ENCODE data around the gene PRDM16. TPM values are rescaled to one million over a fixed set of nuclear protein-coding genes. Genes with fewer than 3 reads are reported as not detected.

Gene PRDM16
- total and polyA plus RNA-seq, 2 of the 8 experiments (the other 6 are each of a cell fraction or from before 2014, with no cell fraction given): 0.39 to 0.43 TPM

GRCh38 chr1:3217181-3217641, 148.2 kb downstream of the PRDM16 start:
- peaks cover 0 to 4% (median under 1%) of the 10 kb centered on the region in 4 experiments; a peak in 4 of 7 replicates for H3K4me1 ChIP-seq (replicated peaks in 1 of 4; ENCODE audit: control insufficient read depth in 3 of 4, insufficient read depth in 4 of 4, low read length in 3 of 4)
- H3K27ac ChIP-seq (ENCODE audit: low read depth, low read length): no peak overlapping the region
- 91% methylated on average over 15 of the region's 15 CpGs; no CpG with 5 or more reads in 1 of the 2 experiments for WGBS, 2 experiments (ENCODE audit: extremely low coverage in 1 of 2, insufficient coverage in 1 of 2, insufficient read length in 1 of 2, insufficient replicate concordance in 2 of 2, low coverage in 1 of 2, low lambda C conversion rate in 2 of 2, missing lambda C conversion rate in 1 of 2)
- H3K36me3 ChIP-seq (ENCODE audit: control insufficient read depth in 2 of 4, insufficient read depth in 4 of 4, low read length in 3 of 4): no peaks in the 10 kb centered on the region
- no peak overlapping the region for H3K56ac ChIP-seq (replicated peaks; ENCODE audit: insufficient read length, low read depth, low read length)
- no peaks in the 10 kb centered on the region for H3K79me2 ChIP-seq (ENCODE audit: control insufficient read depth in 1 of 2, insufficient read depth in 2 of 2, low read length in 2 of 2)
- DNase-seq (ENCODE audit: low read depth in 1 of 2, low spot score in 2 of 2) (no peak), FAIRE-seq (no peak)
- H3K18ac ChIP-seq (ENCODE audit: extremely low read depth, low read length): no peak overlapping the region
- 0 out of 2 replicates have a peak overlapping the region, but pooled peaks have one; percentile 1 for H4K8ac ChIP-seq (ENCODE audit: extremely low read depth, insufficient read depth, low read length)
- ChIA-PET POLR2A (ENCODE audit: partially characterized antibody) (no interaction called here), CTCF (ENCODE audit: partially characterized antibody) (interaction anchor here (0.7 to 1.1 kb wide), 4 partner anchors 18 to 214 kb away, joined by 3 read pairs; no protein-coding TSS in a partner anchor)
- no peak overlapping the region for H3K23ac ChIP-seq (ENCODE audit: insufficient read length)
- no peak overlapping the region for H3K4me2 ChIP-seq (ENCODE audit: insufficient read depth in 1 of 2, low read depth in 2 of 2, low read length in 2 of 2)
- H3K79me1 ChIP-seq (ENCODE audit: low read depth, low read length): no peaks in the 10 kb centered on the region
- no peak overlapping the region for H3K4me3 ChIP-seq (ENCODE audit: extremely low read depth in 1 of 4, insufficient read depth in 2 of 4, low read depth in 3 of 4, low read length in 4 of 4)
- no peak overlapping the region for H4K5ac ChIP-seq (ENCODE audit: insufficient read length, low read depth, low read length)
- no peak overlapping the region for H2AK5ac ChIP-seq (ENCODE audit: low read depth, low read length)
- no peak overlapping the region for H3K14ac ChIP-seq (ENCODE audit: insufficient read length)
- H2AFZ ChIP-seq (ENCODE audit: low read length): no peak overlapping the region
- H3K9ac ChIP-seq (replicated peaks in 1 of 4; ENCODE audit: extremely low read depth in 1 of 4, low read depth in 3 of 4, low read length in 3 of 4): no peak overlapping the region
- H3K23me2 ChIP-seq (ENCODE audit: low read depth, low read length): no peaks in the 10 kb centered on the region
- H2BK120ac ChIP-seq (replicated peaks; ENCODE audit: low read depth, low read length): no peak overlapping the region
- no peak overlapping the region for H4K91ac ChIP-seq (replicated peaks; ENCODE audit: insufficient read length, low read length)
- H3K9me3 ChIP-seq (ENCODE audit: insufficient read depth in 2 of 2, low read depth in 1 of 2, low read length in 1 of 2): no peaks in the 10 kb centered on the region
- H2BK5ac ChIP-seq (ENCODE audit: low read depth, low read length): no peak overlapping the region
- no peak overlapping the region for H2BK20ac ChIP-seq (ENCODE audit: low read length)
- H2BK15ac ChIP-seq (ENCODE audit: low read length): no peak overlapping the region
- no peaks in the 10 kb centered on the region for H3K27me3 ChIP-seq (replicated peaks in 1 of 4; ENCODE audit: control insufficient read depth in 3 of 4, extremely low read depth in 1 of 4, insufficient read depth in 3 of 4, low read length in 3 of 4)
- H3K4ac ChIP-seq (replicated peaks; ENCODE audit: insufficient read length, low read depth, low read length): no peak overlapping the region
- H2BK12ac ChIP-seq (ENCODE audit: low read depth, low read length): no peak overlapping the region
- no peaks in the 10 kb centered on the region for H4K20me1 ChIP-seq (replicated peaks in 1 of 2; ENCODE audit: control insufficient read depth in 1 of 2, insufficient read depth in 2 of 2, low read length in 2 of 2)
- no peak for TF ChIP-seq SIRT6 (IDR thresholded peaks at IDR 0.05; ENCODE audit: low read length)
- TF ChIP-seq POLR2A (IDR thresholded peaks at IDR 0.05; ENCODE audit: control extremely low read depth in 1 of 2, low read depth in 2 of 2, low read length in 2 of 2): no peak
- TF ChIP-seq, protein P1, sequence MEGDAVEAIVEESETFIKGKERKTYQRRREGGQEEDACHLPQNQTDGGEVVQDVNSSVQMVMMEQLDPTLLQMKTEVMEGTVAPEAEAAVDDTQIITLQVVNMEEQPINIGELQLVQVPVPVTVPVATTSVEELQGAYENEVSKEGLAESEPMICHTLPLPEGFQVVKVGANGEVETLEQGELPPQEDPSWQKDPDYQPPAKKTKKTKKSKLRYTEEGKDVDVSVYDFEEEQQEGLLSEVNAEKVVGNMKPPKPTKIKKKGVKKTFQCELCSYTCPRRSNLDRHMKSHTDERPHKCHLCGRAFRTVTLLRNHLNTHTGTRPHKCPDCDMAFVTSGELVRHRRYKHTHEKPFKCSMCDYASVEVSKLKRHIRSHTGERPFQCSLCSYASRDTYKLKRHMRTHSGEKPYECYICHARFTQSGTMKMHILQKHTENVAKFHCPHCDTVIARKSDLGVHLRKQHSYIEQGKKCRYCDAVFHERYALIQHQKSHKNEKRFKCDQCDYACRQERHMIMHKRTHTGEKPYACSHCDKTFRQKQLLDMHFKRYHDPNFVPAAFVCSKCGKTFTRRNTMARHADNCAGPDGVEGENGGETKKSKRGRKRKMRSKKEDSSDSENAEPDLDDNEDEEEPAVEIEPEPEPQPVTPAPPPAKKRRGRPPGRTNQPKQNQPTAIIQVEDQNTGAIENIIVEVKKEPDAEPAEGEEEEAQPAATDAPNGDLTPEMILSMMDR (IDR thresholded peaks at IDR 0.05; ENCODE audit: control extremely low read depth in 1 of 3, insufficient read depth in 1 of 3, low read depth in 1 of 3, low read length in 3 of 3): no peak
- no peak for TF ChIP-seq CBX8 (IDR thresholded peaks at IDR 0.05; ENCODE audit: borderline replicate concordance, low read depth, low read length)
- TF ChIP-seq SIX5 (IDR thresholded peaks at IDR 0.05; ENCODE audit: low read depth, low read length): no peak
- no peak for TF ChIP-seq SUZ12 (IDR thresholded peaks at IDR 0.05; ENCODE audit: low read length)
- TF ChIP-seq NANOG (IDR thresholded peaks at IDR 0.05; ENCODE audit: insufficient read depth, low read depth, low read length, poor library complexity, severe bottlenecking): no peak
- TF ChIP-seq, protein P2, sequence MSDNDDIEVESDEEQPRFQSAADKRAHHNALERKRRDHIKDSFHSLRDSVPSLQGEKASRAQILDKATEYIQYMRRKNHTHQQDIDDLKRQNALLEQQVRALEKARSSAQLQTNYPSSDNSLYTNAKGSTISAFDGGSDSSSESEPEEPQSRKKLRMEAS (IDR thresholded peaks at IDR 0.05): no peak
- TF ChIP-seq KDM5A (IDR thresholded peaks at IDR 0.05; ENCODE audit: low read length): no peak
- no peak for TF ChIP-seq EZH2 (IDR thresholded peaks at IDR 0.05; ENCODE audit: low read depth, low read length, severe bottlenecking)
- TF ChIP-seq, protein P3, sequence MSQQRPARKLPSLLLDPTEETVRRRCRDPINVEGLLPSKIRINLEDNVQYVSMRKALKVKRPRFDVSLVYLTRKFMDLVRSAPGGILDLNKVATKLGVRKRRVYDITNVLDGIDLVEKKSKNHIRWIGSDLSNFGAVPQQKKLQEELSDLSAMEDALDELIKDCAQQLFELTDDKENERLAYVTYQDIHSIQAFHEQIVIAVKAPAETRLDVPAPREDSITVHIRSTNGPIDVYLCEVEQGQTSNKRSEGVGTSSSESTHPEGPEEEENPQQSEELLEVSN (IDR thresholded peaks at IDR 0.05): no peak

All from H1 (cell line).